Purkinje cell (primary cell): ENCODE results near the gene FKBP5. TPM values are rescaled to one million over a fixed set of nuclear protein-coding genes. Genes with fewer than 3 reads are reported as not detected.

ENCODE experiments used
- polyA plus RNA-seq: library from polyadenylated mRNA; unstranded; fragments of >200 nt; fragmentation: Nextera tagmentation; gene quantifications from 2 replicates; pipeline ENCODE4 v1.2.1, GENCODE V29; 2014

Gene FKBP5
- 0.43 TPM in 1 of 2 replicates, not detected in the other for polyA plus RNA-seq

GRCh38 chr6:35688605-35689322, at the start of gene FKBP5:
Gene FKBP5 (minus strand): TSS chr6:35688915. CDS start chr6:35642824, 46,091 bp downstream.

GRCh38 chr6:35736982-35737412, 48.3 kb upstream of the FKBP5 start, which contains the start of gene ARMC12:
Gene ARMC12 (plus strand): TSS chr6:35737032. CDS start chr6:35737109, 77 bp downstream.

Other genes with a start within 250 kb of the FKBP5 start
- not detected in 2 replicates for gene FANCE, start 236.6 kb downstream of the FKBP5 start, polyA plus RNA-seq
- 445 and 454 TPM in 2 replicates for gene RPL10A, start 220.5 kb downstream of the FKBP5 start, polyA plus RNA-seq
- gene TEAD3, start 191.8 kb downstream of the FKBP5 start, polyA plus RNA-seq = 0.19 and 0.31 TPM in 2 replicates
- gene TULP1, start 176.0 kb downstream of the FKBP5 start, polyA plus RNA-seq = not detected in 2 replicates
- gene ARMC12, start 48.1 kb upstream of the FKBP5 start, polyA plus RNA-seq = not detected in 2 replicates
- gene CLPSL2, start 87.7 kb upstream of the FKBP5 start, polyA plus RNA-seq = 1.9 TPM in 1 of 2 replicates, not detected in the other
- gene CLPSL1, start 92.1 kb upstream of the FKBP5 start, polyA plus RNA-seq = not detected in 2 replicates
- not detected in 2 replicates for gene CLPS, start 108.4 kb upstream of the FKBP5 start, polyA plus RNA-seq
- not detected in 2 replicates for gene LHFPL5, start 116.4 kb upstream of the FKBP5 start, polyA plus RNA-seq
- 94.4 and 137 TPM in 2 replicates for gene SRPK1, start 232.2 kb upstream of the FKBP5 start, polyA plus RNA-seq